Raji (cell line): ENCODE data around the gene UBE2J2.

ENCODE experiments used
- POLR2A ChIP-seq: IDR thresholded peaks from 2 replicates; pipeline ENCODE4 v1.6.1; 2011; ENCODE audit warnings: low read depth, low read length, control low read depth; ENCODE audit not compliant: insufficient read depth

The UBE2J2 gene

GRCh38 chr1:1293263-1294249 lies 19.9 kb upstream of the UBE2J2 start:
- no peak for TF ChIP-seq POLR2A

GRCh38 chr1:1292851-1293250 lies 19.2 kb upstream of the UBE2J2 start:
- no peak for TF ChIP-seq POLR2A

DNA sequence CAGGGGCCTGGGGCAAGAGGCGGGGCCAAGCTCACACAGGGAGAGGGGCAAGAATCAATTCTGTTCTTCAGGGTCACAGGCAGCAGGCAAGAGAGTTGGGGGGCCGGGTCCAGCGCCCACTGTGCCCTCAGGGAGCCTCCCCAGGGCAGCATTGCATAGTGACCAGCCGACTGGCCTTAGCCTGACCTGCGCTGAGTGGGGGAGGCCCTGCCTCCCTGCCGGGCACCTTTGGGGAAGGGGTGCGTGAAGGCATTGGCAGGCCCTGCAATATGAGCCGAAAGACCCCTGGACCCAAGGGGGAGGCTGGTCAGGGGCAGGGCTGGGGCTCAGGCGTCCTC lies 18.8 kb upstream of the UBE2J2 start:
- TF ChIP-seq POLR2A, result no peak

GRCh38 chr1:1291548-1292441 lies 18.1 kb upstream of the UBE2J2 start:
- TF ChIP-seq POLR2A, result peak; percentile 30; the same call in 1 of the 2 replicates

- no peak for TF ChIP-seq POLR2A
Observed at GRCh38 chr1:1291023-1291528, 17.4 kb upstream of the UBE2J2 start.

DNA sequence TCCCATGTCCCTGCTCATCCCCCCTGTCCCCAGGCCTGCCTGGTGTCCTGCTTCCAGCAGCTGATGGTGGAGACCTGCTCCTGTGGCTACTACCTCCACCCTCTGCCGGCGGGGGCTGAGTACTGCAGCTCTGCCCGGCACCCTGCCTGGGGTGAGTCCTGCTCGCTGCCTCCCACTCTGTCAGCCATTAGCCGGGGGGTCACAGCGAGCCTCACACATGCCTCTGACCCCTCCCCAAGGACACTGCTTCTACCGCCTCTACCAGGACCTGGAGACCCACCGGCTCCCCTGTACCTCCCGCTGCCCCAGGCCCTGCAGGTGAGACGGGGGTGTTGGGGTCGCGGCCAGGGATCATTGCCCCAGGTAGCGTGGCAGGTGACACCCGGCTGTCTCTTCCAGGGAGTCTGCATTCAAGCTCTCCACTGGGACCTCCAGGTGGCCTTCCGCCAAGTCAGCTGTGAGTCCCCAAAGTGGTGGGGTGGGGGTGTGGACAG lies 16.6 kb upstream of the UBE2J2 start:
- no peak for TF ChIP-seq POLR2A

- no peak for TF ChIP-seq POLR2A
Observed at GRCh38 chr1:1287288-1288110, 13.8 kb upstream of the UBE2J2 start.

GRCh38 chr1:1286313-1287261 lies 12.9 kb upstream of the UBE2J2 start:
- TF ChIP-seq POLR2A, result no peak

DNA sequence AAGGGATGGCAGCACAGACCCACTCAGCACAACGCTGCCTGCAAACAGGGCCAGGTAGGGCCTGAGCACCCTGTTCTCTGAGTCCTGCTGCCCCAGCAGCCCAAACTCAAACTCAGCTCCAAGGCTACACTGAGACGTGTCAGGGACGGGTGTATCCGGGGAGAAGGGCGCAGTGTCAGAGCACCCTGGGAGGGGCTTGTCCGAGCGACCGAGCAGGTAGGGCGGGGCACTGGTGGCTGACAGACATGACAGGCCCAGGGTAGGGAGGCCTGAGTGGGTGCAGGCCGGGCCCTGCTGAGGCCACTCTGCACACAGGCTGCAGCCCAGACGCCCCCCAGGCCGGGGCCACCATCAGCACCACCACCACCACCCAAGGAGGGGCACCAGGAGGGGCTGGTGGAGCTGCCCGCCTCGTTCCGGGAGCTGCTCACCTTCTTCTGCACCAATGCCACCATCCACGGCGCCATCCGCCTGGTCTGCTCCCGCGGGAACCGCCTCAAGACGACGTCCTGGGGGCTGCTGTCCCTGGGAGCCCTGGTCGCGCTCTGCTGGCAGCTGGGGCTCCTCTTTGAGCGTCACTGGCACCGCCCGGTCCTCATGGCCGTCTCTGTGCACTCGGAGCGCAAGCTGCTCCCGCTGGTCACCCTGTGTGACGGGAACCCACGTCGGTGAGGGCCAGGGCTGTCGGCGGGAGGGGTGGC lies 12.1 kb upstream of the UBE2J2 start:
- no peak for TF ChIP-seq POLR2A

DNA sequence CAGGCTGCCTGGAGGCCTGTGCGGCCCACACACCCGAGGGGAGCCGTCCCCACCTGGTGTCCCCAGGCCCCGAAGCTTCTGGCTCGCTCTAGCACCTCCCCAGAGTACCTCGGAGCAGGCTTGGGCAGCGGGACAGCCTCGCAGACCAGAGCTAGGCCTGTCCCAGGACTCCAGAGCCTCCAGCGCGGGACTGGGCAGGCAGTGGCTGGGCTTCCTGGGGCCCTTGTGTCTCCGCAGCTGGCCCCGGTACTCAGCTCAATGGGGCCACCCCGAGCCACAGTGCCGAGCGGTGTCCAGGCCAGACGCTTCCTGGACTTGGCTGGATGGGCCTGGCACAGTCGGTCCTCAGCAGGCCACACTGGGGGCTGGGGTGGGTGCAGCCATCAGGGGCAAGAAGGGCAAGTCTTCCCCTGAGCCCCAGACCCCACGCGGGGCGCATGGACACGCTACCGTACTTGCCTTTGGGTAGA lies 11.5 kb upstream of the UBE2J2 start:
- no peak for TF ChIP-seq POLR2A

DNA sequence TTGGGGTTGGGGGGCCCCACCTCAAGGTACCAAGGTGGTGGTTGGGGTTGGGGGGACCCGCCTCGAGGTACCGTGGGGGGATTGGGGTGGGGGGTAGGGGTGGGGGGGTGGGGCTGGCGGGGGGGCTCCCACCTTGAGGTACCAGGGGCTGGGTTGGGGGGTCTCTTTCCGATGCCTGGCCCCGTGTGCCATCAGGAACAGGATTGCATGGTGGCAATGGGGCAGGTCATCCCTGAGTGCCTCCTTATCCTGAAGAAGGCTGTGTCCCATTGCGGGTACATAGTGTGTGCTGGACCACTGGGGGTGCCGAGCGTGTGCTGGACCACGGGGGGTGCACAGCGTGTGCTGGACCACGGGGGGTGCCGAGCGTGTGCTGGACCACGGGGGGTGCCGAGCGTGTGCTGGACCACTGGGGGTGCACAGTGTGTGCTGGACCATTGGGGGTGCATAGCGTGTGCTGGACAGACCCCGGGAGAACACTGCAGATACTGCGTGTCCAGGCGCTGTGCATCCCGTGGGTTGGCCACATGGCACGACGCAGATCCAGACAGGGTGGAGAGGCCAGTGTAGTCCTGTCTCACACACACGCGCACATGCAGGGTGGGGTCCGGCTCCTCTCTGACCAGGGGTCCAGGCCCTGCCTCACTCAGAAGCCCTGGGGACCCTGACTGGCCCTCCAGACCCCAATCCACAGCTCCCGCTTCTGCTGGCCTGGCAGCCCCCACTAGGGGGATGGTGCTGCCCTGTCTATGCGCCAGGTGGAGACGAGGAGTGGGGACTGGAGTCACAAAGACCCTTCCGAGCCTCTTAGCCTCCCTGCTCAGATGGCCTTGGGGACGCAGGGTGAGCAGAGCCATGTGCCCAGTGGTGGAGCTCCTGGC lies 10.8 kb upstream of the UBE2J2 start:
- TF ChIP-seq POLR2A, result no peak

GRCh38 chr1:1283821-1284220 lies 10.2 kb upstream of the UBE2J2 start:
- TF ChIP-seq POLR2A, result no peak
